GM12872 (cell line): ENCODE results near the gene DCAF15.

ENCODE experiments used
- CTCF ChIP-seq: IDR thresholded peaks from 3 replicates; pipeline ENCODE4 v1.5.1; 2011; ENCODE audit warnings: low read depth, mild to moderate bottlenecking, low read length, moderate library complexity; ENCODE audit not compliant: insufficient read depth

DCAF15 gene

GRCh38 chr19:13913352-13913751, 39.0 kb upstream of the DCAF15 start:
- no peak for TF ChIP-seq CTCF

- no peak for TF ChIP-seq CTCF
These were observed 37.5 kb upstream of the DCAF15 start for GRCh38 chr19:13914777-13915176.

GRCh38 chr19:13917888-13918406, 34.4 kb upstream of the DCAF15 start:
- TF ChIP-seq CTCF = no peak

- no peak for TF ChIP-seq CTCF
These were observed 33.4 kb upstream of the DCAF15 start for GRCh38 chr19:13918726-13919411.

- no peak for TF ChIP-seq CTCF
These were observed 31.8 kb upstream of the DCAF15 start for GRCh38 chr19:13920524-13920923.

GRCh38 chr19:13920940-13921747, 31.2 kb upstream of the DCAF15 start:
- TF ChIP-seq CTCF = no peak

- no peak for TF ChIP-seq CTCF
These were observed 28.9 kb upstream of the DCAF15 start for GRCh38 chr19:13923194-13923987.
